GM15510 (cell line): Measurements from ENCODE around the gene MCM8.

ENCODE experiments used
- POLR2A ChIP-seq: IDR thresholded peaks from 3 replicates; pipeline ENCODE4 v1.6.1; 2011; ENCODE audit warnings: borderline replicate concordance; ENCODE audit not compliant: insufficient read length; ENCODE audit errors: extremely low read depth

Gene MCM8

GRCh38 chr20:5950271-5951031 lies at the start of gene MCM8, which contains the start of gene TRMT6:
TSS of gene MCM8 (plus strand) at chr20:5950652. CDS start at chr20:5952016, 1,364 bp downstream.
TSS of gene TRMT6 (minus strand) at chr20:5950533. CDS start at chr20:5950405, 128 bp downstream.
- peak; percentile 81 for TF ChIP-seq POLR2A

GRCh38 chr20:5900908-5901307 lies 49.5 kb upstream of the MCM8 start:
- no peak for TF ChIP-seq POLR2A

- no peak for TF ChIP-seq POLR2A
These were observed 41.5 kb upstream of the MCM8 start for GRCh38 chr20:5908981-5909380.

- no peak for TF ChIP-seq POLR2A
These were observed 40.3 kb upstream of the MCM8 start for GRCh38 chr20:5910186-5910585.

GRCh38 chr20:5913166-5913565 lies 37.3 kb upstream of the MCM8 start:
- TF ChIP-seq POLR2A, result no peak

- TF ChIP-seq POLR2A, result no peak
These were observed 35.6 kb upstream of the MCM8 start for GRCh38 chr20:5914859-5915258.

- no peak for TF ChIP-seq POLR2A
These were observed 31.4 kb upstream of the MCM8 start for GRCh38 chr20:5918856-5919625.

GRCh38 chr20:5919626-5920544 lies 30.6 kb upstream of the MCM8 start:
- TF ChIP-seq POLR2A, result no peak

GRCh38 chr20:5920581-5920980 lies 29.9 kb upstream of the MCM8 start:
- TF ChIP-seq POLR2A, result no peak

- no peak for TF ChIP-seq POLR2A
These were observed 27.0 kb upstream of the MCM8 start for GRCh38 chr20:5923493-5923892.

GRCh38 chr20:5925551-5925950 lies 24.9 kb upstream of the MCM8 start:
- no peak for TF ChIP-seq POLR2A

GRCh38 chr20:5927749-5928462 lies 22.5 kb upstream of the MCM8 start:
- no peak for TF ChIP-seq POLR2A

- TF ChIP-seq POLR2A, result no peak
These were observed 21.4 kb upstream of the MCM8 start for GRCh38 chr20:5928836-5929715.
